ENCODE results near the gene GPR137B.

The GPR137B gene

DNA sequence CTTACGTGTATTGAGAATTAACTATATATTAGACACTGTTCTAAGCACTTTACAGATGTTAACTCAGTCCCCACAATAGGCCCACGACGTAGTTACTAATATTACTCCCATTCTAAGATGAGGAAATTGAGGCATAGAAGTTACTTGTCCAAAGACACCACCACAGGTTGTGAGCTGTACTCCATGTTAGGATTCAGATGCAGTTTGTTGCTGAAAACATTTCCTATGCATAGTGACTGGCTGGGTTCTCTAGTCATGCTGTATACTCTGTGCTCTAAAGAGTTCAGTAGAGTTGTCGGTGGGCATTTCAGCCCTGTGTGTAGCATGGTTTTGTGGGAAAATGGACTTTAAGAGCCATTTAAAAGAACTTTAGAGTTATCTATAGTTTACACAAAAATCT, 65.2 kb downstream of the GPR137B start:
- no peaks in the 10 kb centered on the region for H3K9me3 ChIP-seq (ENCODE audit: control insufficient read depth, low read length)

DNA sequence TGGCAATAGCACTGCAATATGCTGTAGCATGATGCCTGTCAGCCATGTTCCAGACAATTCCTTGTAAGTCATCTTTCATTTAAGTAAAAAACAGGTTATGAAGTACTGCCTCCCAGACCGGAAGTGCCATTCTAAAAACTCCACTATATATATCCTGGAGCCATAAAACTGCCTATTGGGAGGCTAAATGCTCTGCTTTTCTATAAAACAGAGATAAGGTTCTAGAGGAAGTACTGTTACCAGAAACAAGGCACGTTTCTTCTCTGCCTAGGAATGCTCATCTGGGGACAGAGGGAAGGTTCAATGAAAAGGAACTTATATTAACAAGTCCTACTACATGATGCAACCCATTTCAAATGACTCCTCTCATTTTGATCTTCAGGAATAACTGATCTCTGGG, 66.8 kb downstream of the GPR137B start:
- H2AFZ ChIP-seq = no peak overlapping the region
- no peaks in the 10 kb centered on the region for H3K27me3 ChIP-seq (ENCODE audit: control insufficient read depth, insufficient read depth, low read length)
- H3K36me3 ChIP-seq (ENCODE audit: control insufficient read depth, insufficient read depth, low read length) = no peaks in the 10 kb centered on the region
- no peaks in the 10 kb centered on the region for H3K9me3 ChIP-seq (ENCODE audit: control insufficient read depth, low read length)
- no peak overlapping the region for H3K4me3 ChIP-seq (ENCODE audit: low read depth, low read length)
- H3K27ac ChIP-seq = no peak overlapping the region
- no peak overlapping the region for H3K9ac ChIP-seq
- peaks cover 6% of the 10 kb centered on the region for H3K4me1 ChIP-seq
- H3K79me2 ChIP-seq = no peaks in the 10 kb centered on the region
- TF ChIP-seq, protein P1, sequence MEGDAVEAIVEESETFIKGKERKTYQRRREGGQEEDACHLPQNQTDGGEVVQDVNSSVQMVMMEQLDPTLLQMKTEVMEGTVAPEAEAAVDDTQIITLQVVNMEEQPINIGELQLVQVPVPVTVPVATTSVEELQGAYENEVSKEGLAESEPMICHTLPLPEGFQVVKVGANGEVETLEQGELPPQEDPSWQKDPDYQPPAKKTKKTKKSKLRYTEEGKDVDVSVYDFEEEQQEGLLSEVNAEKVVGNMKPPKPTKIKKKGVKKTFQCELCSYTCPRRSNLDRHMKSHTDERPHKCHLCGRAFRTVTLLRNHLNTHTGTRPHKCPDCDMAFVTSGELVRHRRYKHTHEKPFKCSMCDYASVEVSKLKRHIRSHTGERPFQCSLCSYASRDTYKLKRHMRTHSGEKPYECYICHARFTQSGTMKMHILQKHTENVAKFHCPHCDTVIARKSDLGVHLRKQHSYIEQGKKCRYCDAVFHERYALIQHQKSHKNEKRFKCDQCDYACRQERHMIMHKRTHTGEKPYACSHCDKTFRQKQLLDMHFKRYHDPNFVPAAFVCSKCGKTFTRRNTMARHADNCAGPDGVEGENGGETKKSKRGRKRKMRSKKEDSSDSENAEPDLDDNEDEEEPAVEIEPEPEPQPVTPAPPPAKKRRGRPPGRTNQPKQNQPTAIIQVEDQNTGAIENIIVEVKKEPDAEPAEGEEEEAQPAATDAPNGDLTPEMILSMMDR (IDR thresholded peaks at IDR 0.05) = no peak
- H3K4me2 ChIP-seq (ENCODE audit: low read length) = no peak overlapping the region

More for the DNA sequence above, 65.2 kb downstream of the GPR137B start:
- Histone ChIP-seq H3K9ac (no peak overlapping the region), H3K27me3 (ENCODE audit: control insufficient read depth, insufficient read depth, low read length) (no peaks in the 10 kb centered on the region), H3K4me2 (ENCODE audit: low read length) (peak overlapping the region; percentile 57), H3K36me3 (ENCODE audit: control insufficient read depth, insufficient read depth, low read length) (no peaks in the 10 kb centered on the region), H2AFZ (no peak overlapping the region), H3K4me3 (ENCODE audit: low read depth, low read length) (no peak overlapping the region), H3K79me2 (no peaks in the 10 kb centered on the region), H3K4me1 (peaks cover 6% of the 10 kb centered on the region), H3K27ac (peak overlapping the region; percentile 77)
- TF ChIP-seq, protein P1 (IDR thresholded peaks at IDR 0.05) = no peak

DNA sequence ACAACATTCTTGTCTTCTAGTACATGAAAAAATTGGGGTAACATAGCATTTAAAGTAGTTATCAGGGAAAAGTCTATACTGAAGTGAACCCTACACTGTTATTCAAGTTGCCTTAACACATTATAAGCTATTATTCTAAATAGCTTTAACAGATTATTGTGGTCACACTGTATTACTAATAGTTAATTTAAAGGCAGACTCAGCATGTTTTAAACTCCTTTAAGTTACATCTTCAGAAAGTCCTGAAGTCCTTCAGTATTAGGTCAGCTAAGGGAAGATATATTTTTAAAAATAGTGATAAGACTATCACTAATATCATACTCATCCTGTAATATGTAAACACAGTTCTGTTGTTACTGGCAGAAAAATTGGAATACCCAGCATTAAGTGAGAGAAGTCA, 67.4 kb downstream of the GPR137B start:
- TF ChIP-seq, protein P1 (IDR thresholded peaks at IDR 0.05) = no peak
- no peaks in the 10 kb centered on the region for H3K36me3 ChIP-seq (ENCODE audit: control insufficient read depth, insufficient read depth, low read length)
- H3K4me2 ChIP-seq (ENCODE audit: low read length) = no peak overlapping the region
- no peak overlapping the region for H2AFZ ChIP-seq
- H3K4me1 ChIP-seq = peaks cover 6% of the 10 kb centered on the region
- no peaks in the 10 kb centered on the region for H3K79me2 ChIP-seq
- H3K27ac ChIP-seq = no peak overlapping the region
- no peaks in the 10 kb centered on the region for H3K27me3 ChIP-seq (ENCODE audit: control insufficient read depth, insufficient read depth, low read length)
- no peaks in the 10 kb centered on the region for H3K9me3 ChIP-seq (ENCODE audit: control insufficient read depth, low read length)
- H3K9ac ChIP-seq = no peak overlapping the region
- H3K4me3 ChIP-seq (ENCODE audit: low read depth, low read length) = no peak overlapping the region

DNA sequence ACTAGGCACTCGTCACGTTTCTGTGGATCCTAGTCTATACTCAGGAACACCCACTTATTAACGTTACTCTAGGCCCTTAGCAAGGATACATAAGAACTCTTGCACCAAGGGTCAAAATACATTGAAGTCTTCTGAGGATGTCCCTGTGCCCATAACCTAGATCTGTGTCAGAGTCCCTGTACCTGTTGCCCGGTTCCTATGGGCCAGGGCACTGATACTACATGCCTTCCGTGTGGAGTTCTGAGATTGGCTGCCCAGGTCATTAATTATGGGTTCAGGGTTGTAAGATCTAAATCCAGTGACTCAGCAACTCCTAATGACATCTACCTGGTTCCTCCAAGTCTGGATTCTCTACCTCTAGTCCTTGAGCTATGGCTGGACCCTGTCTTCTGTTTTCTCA, 69.5 kb downstream of the GPR137B start:
- H3K79me2 ChIP-seq = no peaks in the 10 kb centered on the region
- no peak overlapping the region for H3K4me3 ChIP-seq (ENCODE audit: low read depth, low read length)
- TF ChIP-seq, protein P1 (IDR thresholded peaks at IDR 0.05) = no peak
- no peak overlapping the region for H3K9ac ChIP-seq
- H3K9me3 ChIP-seq (ENCODE audit: control insufficient read depth, low read length) = no peaks in the 10 kb centered on the region
- peaks cover 4% of the 10 kb centered on the region for H3K4me1 ChIP-seq
- no peak overlapping the region for H3K4me2 ChIP-seq (ENCODE audit: low read length)
- H3K36me3 ChIP-seq (ENCODE audit: control insufficient read depth, insufficient read depth, low read length) = no peaks in the 10 kb centered on the region
- no peaks in the 10 kb centered on the region for H3K27me3 ChIP-seq (ENCODE audit: control insufficient read depth, insufficient read depth, low read length)
- no peak overlapping the region for H3K27ac ChIP-seq
- no peak overlapping the region for H2AFZ ChIP-seq

DNA sequence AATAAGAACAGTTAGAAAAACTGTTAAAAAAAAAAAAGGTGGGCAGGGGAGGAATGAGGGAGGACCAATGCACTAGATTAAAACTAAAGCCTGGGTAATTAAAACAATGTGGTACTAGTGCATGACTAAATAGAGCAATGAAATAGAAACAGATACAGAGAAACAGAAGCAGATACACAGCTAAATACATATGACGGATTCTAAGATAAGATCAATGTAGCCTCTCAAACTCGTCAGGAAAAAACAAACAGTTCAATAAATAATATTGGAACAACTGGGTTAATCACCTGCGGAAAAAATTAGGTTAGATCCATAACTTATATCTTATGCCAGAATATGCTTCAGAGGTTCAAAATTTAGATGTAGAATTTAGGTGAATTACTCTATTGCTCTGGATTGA, 71.2 kb downstream of the GPR137B start:
- TF ChIP-seq, protein P1 (IDR thresholded peaks at IDR 0.05) = no peak
- H3K79me2 ChIP-seq = no peaks in the 10 kb centered on the region
- no peak overlapping the region for H3K4me2 ChIP-seq (ENCODE audit: low read length)
- H3K27ac ChIP-seq = no peak overlapping the region
- no peak overlapping the region for H3K4me3 ChIP-seq (ENCODE audit: low read depth, low read length)
- H3K27me3 ChIP-seq (ENCODE audit: control insufficient read depth, insufficient read depth, low read length) = no peaks in the 10 kb centered on the region
- no peak overlapping the region for H3K9ac ChIP-seq
- H3K36me3 ChIP-seq (ENCODE audit: control insufficient read depth, insufficient read depth, low read length) = no peaks in the 10 kb centered on the region
- H3K9me3 ChIP-seq (ENCODE audit: control insufficient read depth, low read length) = no peaks in the 10 kb centered on the region
- no peaks in the 10 kb centered on the region for H3K4me1 ChIP-seq
- H2AFZ ChIP-seq = no peak overlapping the region
